K562 (cell line): ENCODE results near the gene RNF144A. TPM values are rescaled to one million over a fixed set of nuclear protein-coding genes. Genes with fewer than 3 reads are reported as not detected.

Source experiments
- ATAC-seq: fragments of 200-7000 bp; cut with Tn5 transposase; 3 replicates; pipeline ENCODE4 v1.9.1; 2020; ENCODE audit warnings: moderate library complexity
- BruUV-seq: library from RNA; stranded (reverse); fragments of 400-500 nt; replicated peaks from 2 replicates; lab custom pipeline; 2021; lab: Mats Ljungman, UMichigan
- CTCF ChIA-PET: fragments of 300-600 bp; formaldehyde crosslinking; extraction: SDS; loops from one replicate; lab custom pipeline; 2021; ENCODE audit warnings: low intra/inter-chr PET ratio; lab: Yijun Ruan, JAX
- POLR2A ChIA-PET: fragments of 300-600, 350-650 bp; sonication (Branson Sonifier 250); formaldehyde crosslinking; extraction: SDS; loops from one replicate; lab custom pipeline; 2021; ENCODE audit warnings: antibody characterized with exemption, inconsistent platforms; lab: Yijun Ruan, JAX
- DNase-seq, 4 experiments: peaks; one replicate each; pipeline versions ENCODE4 v3.0.0 to v3.0.0-alpha.2; 2011 to 2018; ENCODE audit warnings: low spot score in 3 of 4, mixed read lengths in 3 of 4; ENCODE audit errors: extremely low read depth in 1 of 4
- FAIRE-seq: peaks from 2 replicates; lab custom pipeline; 2011; peaks lifted over from hg19 to GRCh38; lab: Jason Lieb, UNC
- H2AFZ ChIP-seq: 2 replicates; pipeline ENCODE4 v1.6.0; 2011; ENCODE audit warnings: low read depth, low read length, control low read depth, inconsistent platforms
- H3K27ac ChIP-seq: fragments of 200-600 bp; 3 replicates; pipeline ENCODE4 v1.8.0; 2011; ENCODE audit warnings: low read depth, mild to moderate bottlenecking, control low read depth, inconsistent platforms, low read length, moderate library complexity, mixed read lengths; ENCODE audit errors: extremely low read depth
- H3K27me3 ChIP-seq, 2 experiments: fragments of 300-600 bp in 1 of 2; 2 replicates in 1 of 2; 3 replicates in 1 of 2; pipeline versions ENCODE4 v1.6.0 to v1.8.0; 2011; ENCODE audit warnings: inconsistent platforms in 2 of 2, low read length in 2 of 2, mild to moderate bottlenecking in 1 of 2, mixed read lengths in 1 of 2, moderate library complexity in 1 of 2; ENCODE audit not compliant: control insufficient read depth in 2 of 2, insufficient read depth in 2 of 2
- H3K36me3 ChIP-seq: fragments of 300-600 bp; 3 replicates; pipeline ENCODE4 v1.8.0; 2011; ENCODE audit warnings: mild to moderate bottlenecking, low read length, inconsistent platforms; ENCODE audit not compliant: control insufficient read depth, insufficient read depth
- H3K4me1 ChIP-seq, 2 experiments: fragments of 200-600 bp in 1 of 2; replicated peaks in 1 of 2; 2 replicates in 1 of 2; 3 replicates in 1 of 2; pipeline versions ENCODE4 v1.5.1 to v1.8.0; 2011; ENCODE audit warnings: inconsistent platforms in 2 of 2, low read length in 2 of 2, mild to moderate bottlenecking in 1 of 2, mixed read lengths in 1 of 2, moderate library complexity in 1 of 2; ENCODE audit not compliant: control insufficient read depth in 2 of 2, insufficient read depth in 2 of 2
- H3K4me2 ChIP-seq: 2 replicates; pipeline ENCODE4 v1.6.1; 2011; ENCODE audit warnings: low read length, control low read depth, inconsistent platforms, mixed read lengths; ENCODE audit not compliant: insufficient read depth
- H3K4me3 ChIP-seq: fragments of 200-600 bp; sonication (generic), shearing (Covaris generic); 2 replicates; pipeline ENCODE4 v1.5.1; 2016; ENCODE audit warnings: control low read depth, inconsistent platforms
- H3K79me2 ChIP-seq: fragments of 200-600 bp; 3 replicates; pipeline ENCODE4 v1.8.0; 2011; ENCODE audit warnings: low read length, inconsistent platforms; ENCODE audit not compliant: control insufficient read depth, insufficient read depth
- H3K9ac ChIP-seq, 2 experiments: 2 replicates each; pipeline versions ENCODE4 v1.6.0 to v1.6.1; 2011; ENCODE audit warnings: low read depth in 2 of 2, low read length in 2 of 2, control low read depth in 1 of 2, inconsistent platforms in 1 of 2, mild to moderate bottlenecking in 1 of 2, mixed read lengths in 1 of 2; ENCODE audit not compliant: insufficient read depth in 1 of 2
- H3K9me1 ChIP-seq: one replicate; pipeline ENCODE4 v1.6.0; 2011; ENCODE audit warnings: inconsistent platforms, mild to moderate bottlenecking, low read length, moderate library complexity; ENCODE audit not compliant: control insufficient read depth, insufficient read depth
- H3K9me3 ChIP-seq: replicated peaks from 2 replicates; pipeline ENCODE4 v1.5.1; 2011; ENCODE audit warnings: low read depth, low read length, inconsistent platforms; ENCODE audit not compliant: control insufficient read depth, insufficient read depth
- H4K20me1 ChIP-seq: replicated peaks from 2 replicates; pipeline ENCODE4 v1.6.1; 2011; ENCODE audit warnings: low read length, inconsistent platforms, mixed read lengths; ENCODE audit not compliant: control insufficient read depth, insufficient read depth
- CBFA2T3 ChIP-seq: fragments of 450-650 bp; IDR thresholded peaks from 2 replicates; pipeline ENCODE4 v1.6.1; 2017
- E2F1 ChIP-seq: sonication (generic); formaldehyde crosslinking; IDR thresholded peaks from 2 replicates; pipeline ENCODE4 v1.8.1; 2023; ENCODE audit warnings: mild to moderate bottlenecking, missing genetic modification reagents, moderate library complexity
- ELF1 ChIP-seq: fragments of 200-800 bp; sonication (Bioruptor generic); IDR thresholded peaks from 2 replicates; pipeline ENCODE4 v1.6.1; 2016; ENCODE audit warnings: missing genetic modification characterization, missing compliant biosample characterization
- FOXJ3 ChIP-seq: sonication (generic); formaldehyde crosslinking; IDR thresholded peaks from 2 replicates; pipeline ENCODE4 v1.4.0; 2020; ENCODE audit warnings: mild to moderate bottlenecking, missing genetic modification reagents
- L3MBTL2 ChIP-seq: fragments of 450-650 bp; IDR thresholded peaks from 2 replicates; pipeline ENCODE4 v1.6.1; 2016; ENCODE audit warnings: mild to moderate bottlenecking, moderate library complexity
- MEF2D ChIP-seq: conservative IDR thresholded peaks from 2 replicates; pipeline ENCODE4 v1.6.1; 2016; ENCODE audit warnings: low read depth, missing genetic modification characterization, missing compliant biosample characterization
- MXD1 ChIP-seq: fragments of 250-450 bp; sonication (Bioruptor Pico); IDR thresholded peaks from 2 replicates; pipeline ENCODE4 v1.8.0; 2021; ENCODE audit warnings: borderline replicate concordance, mild to moderate bottlenecking, moderate library complexity; ENCODE audit not compliant: poor library complexity, severe bottlenecking
- SMAD1 ChIP-seq: fragments of 150-350 bp; IDR thresholded peaks from 2 replicates; pipeline ENCODE4 v1.6.1; 2014; ENCODE audit warnings: low read length, low read depth; ENCODE audit not compliant: partially characterized antibody
- SREBF2 ChIP-seq: sonication (generic); formaldehyde crosslinking; IDR thresholded peaks from 2 replicates; pipeline ENCODE4 v1.4.0; 2020; ENCODE audit warnings: mild to moderate bottlenecking, missing genetic modification reagents
- ZNF512 ChIP-seq: IDR thresholded peaks from 2 replicates; pipeline ENCODE4 v1.6.1; 2016; ENCODE audit warnings: missing genetic modification characterization, missing compliant biosample characterization
- ZNF75A ChIP-seq: fragments of 450-650 bp; formaldehyde crosslinking; IDR thresholded peaks from 2 replicates; pipeline ENCODE4 v1.4.0; 2020; ENCODE audit warnings: mild to moderate bottlenecking
- WGBS: fragments of 100-300 bp; shearing (Covaris generic); methylation state at CpG from one replicate; pipeline ENCODE4 v1.1.6; 2016; ENCODE audit warnings: low coverage, mixed read lengths; ENCODE audit not compliant: insufficient coverage; ENCODE audit errors: missing lambda C conversion rate; 5-methylcytosine and 5-hydroxymethylcytosine counted together
- in situ Hi-C: fragments of 300-500 bp; cut with MboI; formaldehyde crosslinking; loops from 4 replicates; pipeline ENCODE4 v1.15.0; 2018; ENCODE audit warnings: inconsistent platforms, mixed read lengths
- intact Hi-C: fragments of 100-400 bp; cut with micrococcal nuclease; formaldehyde crosslinking; loops from 2 replicates; pipeline ENCODE4 v1.14.2; 2022
- polyA plus RNA-seq, 8 experiments: library from polyadenylated mRNA; depleted of rRNA in 4 of 8; stranded (reverse) in 5 of 8; unstranded in 3 of 8; fragments of >200 nt; fragmentation: Nextera tagmentation in 2 of 8; fragmentation: Illumina TruSeq in 1 of 8; extraction: Ambion mirVana in 2 of 8; extraction: Trizol in 1 of 8; gene quantifications; 2 replicates each; pipeline versions ENCODE4 v1.2.1 to v1.2.3, GENCODE V29; 2011 to 2014; ENCODE audit warnings: inconsistent platforms in 1 of 8, missing spikeins in 1 of 8
- total RNA-seq, 7 experiments: library from RNA; depleted of rRNA in 6 of 7; stranded (reverse); fragments of >200 nt in 6 of 7; fragmentation: Illumina TruSeq in 2 of 7; extraction: Trizol in 2 of 7; gene quantifications; 2 replicates each; pipeline versions ENCODE4 v1.2.1 to v1.2.3, GENCODE V29; 2011 to 2021; ENCODE audit warnings: low replicate concordance in 1 of 7

Gene RNF144A
- total and polyA plus RNA-seq, 9 of the 15 experiments (the other 6 are each of a cell fraction or from before 2014, with no cell fraction given): 0.96 to 11.3 (median 6.2) TPM

GRCh38 chr2:7047661-7048060 lies 130.4 kb downstream of the RNF144A start:
- BruUV-seq: no TSS peak
- POLR2A ChIA-PET: no interaction called here

More at GRCh38 chr2:7047661-7048060, 130.4 kb downstream of the RNF144A start:
- H3K9me1 ChIP-seq: no peaks in the 10 kb centered on the region
- intact Hi-C loops: no loop called here
- H3K27ac ChIP-seq: no peak overlapping the region
- H3K9me3 ChIP-seq: no peaks in the 10 kb centered on the region
- TF ChIP-seq MEF2D (tag) (no peak), ZNF512 (tag) (no peak), FOXJ3 (no peak), CBFA2T3 (no peak), ZNF75A (no peak), SREBF2 (no peak), ELF1 (tag) (no peak), L3MBTL2 (no peak), E2F1 (CRISPR knock-in tag) (no peak), MXD1 (CRISPR knock-in tag) (no peak), SMAD1 (no peak)
- 20% methylated on average over 3 of the region's 3 CpGs for WGBS
- H3K4me1 ChIP-seq: no peaks in the 10 kb centered on the region; a peak in 1 of 5 replicates
- H3K36me3 ChIP-seq: no peaks in the 10 kb centered on the region
- H3K27me3 ChIP-seq: peaks cover 11 to 23% of the 10 kb centered on the region in 2 experiments; a peak in 3 of 5 replicates
- H3K79me2 ChIP-seq: no peaks in the 10 kb centered on the region
- in situ Hi-C loops: no loop called here
- CTCF ChIA-PET: no interaction called here
- no peak for DNase-seq
- FAIRE-seq: no peak
- no peak for ATAC-seq
- no peak overlapping the region for H2AFZ ChIP-seq
- H4K20me1 ChIP-seq: no peaks in the 10 kb centered on the region
- H3K4me2 ChIP-seq: no peak overlapping the region
- no peak overlapping the region for H3K9ac ChIP-seq
- H3K4me3 ChIP-seq: no peak overlapping the region
